GM12891 (cell line): ENCODE data around the gene ARTN.

Source experiments
- DNase-seq: peaks from one replicate; pipeline ENCODE4 v3.0.0; 2011; ENCODE audit warnings: low spot score; ENCODE audit not compliant: insufficient read length
- FAIRE-seq: peaks from 2 replicates; lab custom pipeline; 2011; peaks lifted over from hg19 to GRCh38; lab: Jason Lieb, UNC
- PAX5 ChIP-seq: IDR thresholded peaks from 2 replicates; pipeline ENCODE4 v1.6.1; 2011; ENCODE audit warnings: low read length, moderate library complexity, mild to moderate bottlenecking; ENCODE audit not compliant: insufficient read depth, severe bottlenecking
- POLR2A ChIP-seq: IDR thresholded peaks from 2 replicates; pipeline ENCODE4 v1.6.1; 2011; ENCODE audit warnings: low read depth, low read length, control low read depth
- POLR2AphosphoS5 ChIP-seq: IDR thresholded peaks from 2 replicates; pipeline ENCODE4 v1.6.1; 2011; ENCODE audit warnings: low read depth, low read length, control low read depth
- POU2F2 ChIP-seq: IDR thresholded peaks from 2 replicates; pipeline ENCODE4 v1.6.1; 2011; ENCODE audit warnings: low read depth, mild to moderate bottlenecking, control low read depth, low read length, moderate library complexity
- SPI1 ChIP-seq: IDR thresholded peaks from 2 replicates; pipeline ENCODE4 v1.6.1; 2011; ENCODE audit warnings: low read depth, low read length, control low read depth
- TAF1 ChIP-seq: IDR thresholded peaks from 2 replicates; pipeline ENCODE4 v1.6.1; 2011; ENCODE audit warnings: low read depth, low read length, control low read depth

The ARTN gene

DNA sequence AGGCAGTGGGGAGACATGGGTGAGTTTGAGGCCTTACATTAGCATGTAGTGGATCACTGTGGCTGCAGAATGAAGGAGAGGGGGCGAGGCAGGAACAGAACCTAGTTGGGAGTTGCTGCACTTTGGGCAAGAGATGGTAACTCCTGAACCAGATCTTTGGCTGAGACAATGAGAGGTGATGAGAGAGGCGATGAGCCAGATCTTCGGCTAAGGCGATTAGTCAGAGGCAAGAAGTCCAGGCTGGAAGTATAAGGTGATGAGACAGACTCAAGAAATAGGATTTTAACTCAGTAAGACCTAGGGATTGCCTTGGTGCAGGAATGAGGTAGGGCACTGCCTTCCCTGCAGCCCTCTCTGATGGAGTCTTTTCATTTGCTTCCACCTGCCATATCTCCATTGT is 9.1 kb upstream of the ARTN start:
- FAIRE-seq (no peak), DNase-seq (no peak)
- TF ChIP-seq TAF1 (no peak), POU2F2 (no peak), POLR2AphosphoS5 (no peak), PAX5 (no peak), POLR2A (no peak), SPI1 (no peak)

DNA sequence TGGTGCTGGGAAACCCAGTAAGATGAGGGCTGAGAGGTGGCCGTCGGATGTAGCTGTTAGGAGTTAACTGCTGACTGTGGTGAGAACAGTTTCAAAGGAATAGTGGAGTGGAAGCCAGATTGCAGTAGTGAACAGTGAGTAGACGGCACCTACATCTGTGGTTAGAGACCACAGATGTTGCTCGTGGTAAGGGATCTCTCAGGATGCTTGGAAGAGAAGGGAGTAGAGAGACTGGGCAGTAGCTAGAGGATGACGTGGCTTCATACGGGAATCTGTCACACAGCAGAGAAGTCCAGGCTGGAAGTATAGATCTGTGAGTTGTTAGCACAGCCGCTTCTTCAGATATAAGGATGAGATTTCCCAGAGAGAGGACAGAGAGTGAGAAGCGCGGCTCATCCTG is 7.8 kb upstream of the ARTN start:
- DNase-seq (no peak), FAIRE-seq (no peak)
- TF ChIP-seq POLR2A: no peak
- no peak for TF ChIP-seq TAF1
- TF ChIP-seq SPI1: no peak
- no peak for TF ChIP-seq PAX5
- no peak for TF ChIP-seq POLR2AphosphoS5
- TF ChIP-seq POU2F2: no peak

DNA sequence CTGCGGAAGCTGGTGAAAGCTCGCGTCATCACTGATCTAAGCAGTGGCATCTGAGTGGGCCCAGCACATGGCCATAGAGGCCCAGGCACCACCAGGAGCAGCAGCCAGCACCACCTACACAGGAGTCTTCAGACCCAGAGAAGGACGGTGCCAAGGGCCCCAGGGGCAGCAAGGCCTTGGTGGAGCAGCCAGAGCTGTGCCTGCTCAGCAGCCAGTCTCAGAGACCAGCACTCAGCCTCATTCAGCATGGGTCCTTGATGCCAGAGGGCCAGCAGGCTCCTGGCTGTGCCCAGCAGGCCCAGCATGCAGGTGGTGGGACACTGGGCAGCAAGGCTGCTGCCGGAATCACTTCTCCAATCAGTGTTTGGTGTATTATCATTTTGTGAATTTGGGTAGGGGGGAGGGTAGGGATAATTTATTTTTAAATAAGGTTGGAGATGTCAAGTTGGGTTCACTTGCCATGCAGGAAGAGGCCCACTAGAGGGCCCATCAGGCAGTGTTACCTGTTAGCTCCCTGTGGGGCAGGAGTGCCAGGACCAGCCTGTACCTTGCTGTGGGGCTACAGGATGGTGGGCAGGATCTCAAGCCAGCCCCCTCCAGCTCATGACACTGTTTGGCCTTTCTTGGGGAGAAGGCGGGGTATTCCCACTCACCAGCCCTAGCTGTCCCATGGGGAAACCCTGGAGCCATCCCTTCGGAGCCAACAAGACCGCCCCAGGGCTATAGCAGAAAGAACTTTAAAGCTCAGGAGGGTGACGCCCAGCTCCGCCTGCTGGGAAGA is 3.2 kb upstream of the ARTN start:
- no peak for TF ChIP-seq POLR2AphosphoS5
- TF ChIP-seq TAF1: no peak
- no peak for FAIRE-seq
- DNase-seq: no peak

DNA sequence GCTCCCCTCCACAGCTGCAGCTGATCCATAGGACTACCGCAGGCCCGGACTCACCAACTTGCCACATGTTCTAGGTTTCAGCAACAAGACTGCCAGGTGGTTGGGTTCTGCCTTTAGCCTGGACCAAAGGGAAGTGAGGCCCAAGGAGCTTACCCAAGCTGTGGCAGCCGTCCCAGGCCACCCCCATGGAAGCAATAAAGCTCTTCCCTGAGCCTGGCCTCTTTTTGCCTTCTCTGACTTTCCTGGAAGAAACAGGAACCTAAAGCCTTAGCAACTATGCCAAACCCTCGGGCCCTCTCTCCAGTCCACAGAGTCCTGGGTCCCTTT is 2.7 kb upstream of the ARTN start:
- FAIRE-seq (no peak), DNase-seq (no peak)
- TF ChIP-seq POU2F2 (no peak), SPI1 (no peak), POLR2AphosphoS5 (no peak), PAX5 (no peak), TAF1 (no peak), POLR2A (no peak)

DNA sequence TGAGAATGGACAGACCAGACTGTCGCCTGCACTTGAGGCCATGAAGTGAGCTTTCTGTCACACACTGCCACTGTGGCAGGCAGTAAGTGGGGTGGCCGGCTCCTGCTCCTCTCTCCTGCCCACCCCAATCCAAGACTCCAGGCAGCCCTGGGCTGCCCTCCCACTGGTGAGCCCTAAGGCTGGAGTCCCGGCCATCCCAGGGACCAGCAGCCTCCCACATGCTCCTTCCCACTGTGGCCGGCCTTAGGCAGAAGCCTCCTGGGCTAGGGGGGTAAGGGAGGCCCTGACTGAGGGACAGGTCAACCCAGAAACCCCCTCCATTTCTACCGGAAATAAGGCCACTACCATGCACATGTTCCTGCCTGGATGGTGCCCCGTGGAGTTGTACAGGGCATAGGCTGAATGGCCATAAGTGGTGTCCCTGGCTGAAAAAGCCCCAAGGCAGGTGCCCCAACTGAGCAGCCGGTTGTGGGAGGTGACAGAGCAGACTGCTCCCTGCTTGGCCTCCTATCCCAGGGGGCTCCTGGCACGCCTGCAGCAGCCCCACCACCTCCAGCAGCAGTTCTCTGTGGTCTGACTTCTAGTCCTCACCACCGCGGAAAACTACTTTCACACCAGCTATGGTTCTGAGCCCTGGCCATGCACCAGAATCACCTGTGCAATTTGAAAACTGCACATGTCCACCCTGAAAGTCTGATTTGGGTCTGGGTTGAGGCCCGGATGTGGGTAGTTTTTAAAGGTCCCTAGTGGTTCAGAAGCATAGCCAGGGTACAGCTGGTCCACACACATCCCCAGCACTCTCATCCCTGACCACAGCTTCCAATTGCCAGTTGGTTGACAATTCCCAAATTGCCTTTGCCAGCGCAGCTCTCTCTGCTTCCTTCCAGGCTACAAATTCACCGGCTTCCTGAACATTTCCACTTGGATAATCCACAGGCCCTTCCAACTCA is 1.6 kb upstream of the ARTN start:
- FAIRE-seq (no peak), DNase-seq (no peak)
- no peak for TF ChIP-seq PAX5
- 0 out of 2 replicates have a peak, but pooled peaks have one; percentile 23 for TF ChIP-seq POLR2AphosphoS5

DNA sequence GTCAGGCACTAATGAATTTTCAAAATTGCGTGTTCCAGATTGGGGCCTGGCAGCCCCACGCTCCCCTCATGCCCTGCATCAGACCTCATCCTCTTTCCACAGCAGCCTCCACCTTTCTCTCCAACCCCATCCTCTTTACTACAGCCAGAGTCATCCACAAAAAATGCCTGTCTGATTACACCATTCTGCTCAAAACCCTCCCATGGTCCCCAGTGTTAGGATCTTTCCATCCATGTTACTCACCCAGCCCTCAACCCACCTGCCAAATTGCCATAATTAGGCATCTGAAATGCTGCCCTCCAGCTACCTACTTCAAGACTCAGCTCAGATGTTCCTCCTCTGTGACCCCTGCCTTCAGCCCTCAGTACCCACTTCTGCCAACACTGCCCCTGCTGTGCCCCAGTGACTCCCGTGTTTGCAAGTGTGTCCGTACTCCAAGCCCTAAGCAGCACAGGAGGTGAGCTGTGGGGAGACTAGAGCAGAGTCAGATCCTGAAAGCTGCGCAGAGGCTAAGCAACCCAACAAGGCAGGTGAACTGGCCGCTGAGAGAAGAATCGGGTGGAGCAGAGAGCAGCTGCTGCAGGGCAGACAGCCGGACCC is 715 bp upstream of the ARTN start:
- DNase-seq (no peak), FAIRE-seq (peak; percentile 78)
- no peak for TF ChIP-seq POU2F2
- TF ChIP-seq POLR2AphosphoS5: no peak
- no peak for TF ChIP-seq PAX5
- TF ChIP-seq TAF1: no peak
- no peak for TF ChIP-seq SPI1
- no peak for TF ChIP-seq POLR2A

DNA sequence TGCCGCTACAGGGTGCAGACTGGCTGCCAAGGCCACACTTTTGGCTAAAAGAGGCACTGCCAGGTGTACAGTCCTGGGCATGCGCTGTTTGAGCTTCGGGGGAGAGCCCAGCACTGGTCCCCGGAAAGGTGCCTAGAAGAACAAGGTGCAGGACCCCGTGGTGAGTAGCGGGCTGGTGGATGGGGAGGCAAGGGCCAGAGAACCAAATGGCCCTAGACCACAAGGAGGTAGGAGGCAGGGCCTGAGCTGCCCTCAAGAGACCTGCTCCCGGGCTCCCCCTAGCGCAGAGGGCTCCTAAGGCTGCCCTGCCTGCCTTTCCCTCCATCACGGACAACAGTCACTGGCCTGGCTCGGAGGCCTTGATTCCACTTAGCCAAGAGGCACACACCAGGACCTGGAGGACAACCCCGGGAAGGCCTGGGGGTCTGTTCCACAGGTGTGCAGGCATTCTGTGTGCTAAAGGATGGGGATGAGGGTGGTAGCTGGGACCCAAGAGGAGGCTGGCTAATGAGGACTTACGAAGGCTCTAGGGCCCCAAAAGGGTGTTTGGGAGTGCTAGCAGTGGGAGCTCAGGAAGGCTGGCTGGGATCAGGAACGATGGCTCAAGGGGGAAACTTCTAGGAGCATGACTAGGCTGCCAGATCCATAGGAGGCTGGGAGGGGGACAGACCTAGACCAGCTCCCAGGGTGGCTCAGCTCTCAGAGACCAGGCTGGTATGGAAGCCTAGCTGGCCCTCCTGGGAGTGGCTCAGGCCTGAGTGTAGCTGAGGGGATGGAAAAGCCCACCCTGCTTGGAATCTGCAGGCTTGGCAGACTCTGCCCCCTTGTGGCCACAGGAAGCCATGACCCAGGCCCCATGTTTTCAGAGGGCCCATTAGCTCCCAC is 742 bp downstream of the ARTN start:
- FAIRE-seq (peak; percentile 90), DNase-seq (peak; percentile 81)
- TF ChIP-seq TAF1 (no peak), POU2F2 (0 out of 2 replicates have a peak, but pooled peaks have one; percentile 34), POLR2A (no peak)

DNA sequence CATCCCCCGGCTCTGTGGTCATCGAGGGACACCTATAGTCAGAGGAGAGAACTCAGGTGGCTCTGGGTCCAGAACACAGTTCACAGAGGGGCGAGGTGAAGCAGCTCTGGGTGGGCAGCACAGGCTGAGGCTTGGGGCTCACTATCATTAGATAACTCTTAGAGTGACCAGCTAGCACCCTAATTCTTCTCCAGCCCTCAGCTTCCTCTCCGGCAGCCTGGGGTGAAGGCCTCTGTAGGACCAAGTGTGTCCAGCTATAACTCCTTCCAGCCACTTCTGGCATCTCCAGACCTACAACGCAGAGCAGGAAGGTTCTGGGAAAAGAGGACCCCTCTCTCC is 1.4 kb downstream of the ARTN start:
- DNase-seq (no peak), FAIRE-seq (no peak)
- TF ChIP-seq POLR2A (no peak), POU2F2 (no peak), SPI1 (no peak), POLR2AphosphoS5 (no peak), TAF1 (no peak)

DNA sequence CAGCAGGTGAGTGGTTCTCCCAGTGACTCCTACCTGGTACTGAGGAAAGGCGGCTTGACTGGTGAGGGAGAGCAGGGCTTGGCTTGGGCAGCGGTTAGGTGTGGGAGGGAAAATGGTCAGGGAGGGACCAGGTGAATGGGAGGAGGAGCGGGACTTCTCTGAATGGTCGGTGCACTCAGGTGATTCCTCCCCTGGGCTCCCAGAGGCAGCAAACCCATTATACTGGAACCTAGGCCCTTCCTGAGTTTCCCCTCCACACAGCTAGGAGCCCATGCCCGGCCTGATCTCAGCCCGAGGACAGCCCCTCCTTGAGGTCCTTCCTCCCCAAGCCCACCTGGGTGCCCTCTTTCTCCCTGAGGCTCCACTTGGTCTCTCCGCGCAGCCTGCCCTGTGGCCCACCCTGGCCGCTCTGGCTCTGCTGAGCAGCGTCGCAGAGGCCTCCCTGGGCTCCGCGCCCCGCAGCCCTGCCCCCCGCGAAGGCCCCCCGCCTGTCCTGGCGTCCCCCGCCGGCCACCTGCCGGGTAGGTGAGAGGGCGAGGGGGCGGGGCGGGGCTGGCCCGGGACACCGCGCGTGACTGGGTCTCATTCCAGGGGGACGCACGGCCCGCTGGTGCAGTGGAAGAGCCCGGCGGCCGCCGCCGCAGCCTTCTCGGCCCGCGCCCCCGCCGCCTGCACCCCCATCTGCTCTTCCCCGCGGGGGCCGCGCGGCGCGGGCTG is 2.3 kb downstream of the ARTN start:
- TF ChIP-seq POLR2AphosphoS5 (no peak), TAF1 (no peak), PAX5 (no peak), POLR2A (no peak), POU2F2 (no peak), SPI1 (no peak)

More for the DNA sequence above, 2.3 kb downstream of the ARTN start:
- DNase-seq: no peak
- FAIRE-seq: no peak
